ENCODE measurements around the gene C17orf58.
A peak's percentile ranks its signal among the peaks of the same experiment; 100 is the strongest.

C17orf58 gene

DNA sequence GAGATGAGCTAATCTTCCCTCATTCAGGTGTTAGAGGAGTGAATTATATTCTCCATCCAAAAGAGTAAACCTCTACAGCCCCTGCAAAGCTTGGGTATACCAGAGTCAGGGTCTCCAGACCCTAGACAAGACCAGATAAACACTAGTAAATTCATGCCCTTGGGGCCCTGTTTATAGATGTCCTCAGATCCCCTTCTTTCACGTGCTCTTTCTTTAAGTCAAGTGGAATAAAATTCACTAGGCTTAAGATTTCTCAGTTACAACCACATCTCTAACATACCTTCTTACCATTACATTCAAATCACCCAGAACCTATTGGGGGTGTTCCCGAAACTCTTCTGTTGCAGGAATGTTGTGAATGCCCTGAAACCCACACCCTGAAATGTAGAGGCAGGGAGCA, 2.2 kb upstream of the C17orf58 start:
- TF ChIP-seq TAF1 (IDR thresholded peaks at IDR 0.05; ENCODE audit: low read depth): no peak
- TF ChIP-seq NFIC (IDR thresholded peaks at IDR 0.05): no peak
- TF ChIP-seq, protein P1, sequence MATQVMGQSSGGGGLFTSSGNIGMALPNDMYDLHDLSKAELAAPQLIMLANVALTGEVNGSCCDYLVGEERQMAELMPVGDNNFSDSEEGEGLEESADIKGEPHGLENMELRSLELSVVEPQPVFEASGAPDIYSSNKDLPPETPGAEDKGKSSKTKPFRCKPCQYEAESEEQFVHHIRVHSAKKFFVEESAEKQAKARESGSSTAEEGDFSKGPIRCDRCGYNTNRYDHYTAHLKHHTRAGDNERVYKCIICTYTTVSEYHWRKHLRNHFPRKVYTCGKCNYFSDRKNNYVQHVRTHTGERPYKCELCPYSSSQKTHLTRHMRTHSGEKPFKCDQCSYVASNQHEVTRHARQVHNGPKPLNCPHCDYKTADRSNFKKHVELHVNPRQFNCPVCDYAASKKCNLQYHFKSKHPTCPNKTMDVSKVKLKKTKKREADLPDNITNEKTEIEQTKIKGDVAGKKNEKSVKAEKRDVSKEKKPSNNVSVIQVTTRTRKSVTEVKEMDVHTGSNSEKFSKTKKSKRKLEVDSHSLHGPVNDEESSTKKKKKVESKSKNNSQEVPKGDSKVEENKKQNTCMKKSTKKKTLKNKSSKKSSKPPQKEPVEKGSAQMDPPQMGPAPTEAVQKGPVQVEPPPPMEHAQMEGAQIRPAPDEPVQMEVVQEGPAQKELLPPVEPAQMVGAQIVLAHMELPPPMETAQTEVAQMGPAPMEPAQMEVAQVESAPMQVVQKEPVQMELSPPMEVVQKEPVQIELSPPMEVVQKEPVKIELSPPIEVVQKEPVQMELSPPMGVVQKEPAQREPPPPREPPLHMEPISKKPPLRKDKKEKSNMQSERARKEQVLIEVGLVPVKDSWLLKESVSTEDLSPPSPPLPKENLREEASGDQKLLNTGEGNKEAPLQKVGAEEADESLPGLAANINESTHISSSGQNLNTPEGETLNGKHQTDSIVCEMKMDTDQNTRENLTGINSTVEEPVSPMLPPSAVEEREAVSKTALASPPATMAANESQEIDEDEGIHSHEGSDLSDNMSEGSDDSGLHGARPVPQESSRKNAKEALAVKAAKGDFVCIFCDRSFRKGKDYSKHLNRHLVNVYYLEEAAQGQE (IDR thresholded peaks at IDR 0.05; ENCODE audit: low read depth): no peak
- TF ChIP-seq, protein P2, sequence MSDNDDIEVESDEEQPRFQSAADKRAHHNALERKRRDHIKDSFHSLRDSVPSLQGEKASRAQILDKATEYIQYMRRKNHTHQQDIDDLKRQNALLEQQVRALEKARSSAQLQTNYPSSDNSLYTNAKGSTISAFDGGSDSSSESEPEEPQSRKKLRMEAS (IDR thresholded peaks at IDR 0.05): no peak
- no peak for TF ChIP-seq EGR1 (IDR thresholded peaks at IDR 0.05)
- TF ChIP-seq TCF12 (IDR thresholded peaks at IDR 0.05; ENCODE audit: low read depth): no peak
- TF ChIP-seq, protein P3, sequence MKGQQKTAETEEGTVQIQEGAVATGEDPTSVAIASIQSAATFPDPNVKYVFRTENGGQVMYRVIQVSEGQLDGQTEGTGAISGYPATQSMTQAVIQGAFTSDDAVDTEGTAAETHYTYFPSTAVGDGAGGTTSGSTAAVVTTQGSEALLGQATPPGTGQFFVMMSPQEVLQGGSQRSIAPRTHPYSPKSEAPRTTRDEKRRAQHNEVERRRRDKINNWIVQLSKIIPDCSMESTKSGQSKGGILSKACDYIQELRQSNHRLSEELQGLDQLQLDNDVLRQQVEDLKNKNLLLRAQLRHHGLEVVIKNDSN (IDR thresholded peaks at IDR 0.05): no peak
- TF ChIP-seq TEAD4 (IDR thresholded peaks at IDR 0.05): no peak
- TF ChIP-seq YY1 (IDR thresholded peaks at IDR 0.05; ENCODE audit: low read depth): no peak
- TF ChIP-seq CEBPB (IDR thresholded peaks at IDR 0.05): no peak
- no peak for TF ChIP-seq ZBTB7A (IDR thresholded peaks at IDR 0.05; ENCODE audit: low read depth)
- TF ChIP-seq EP300 (IDR thresholded peaks at IDR 0.05; ENCODE audit: borderline replicate concordance): no peak
- TF ChIP-seq RAD21 (IDR thresholded peaks at IDR 0.05; ENCODE audit: low read depth): no peak

DNA sequence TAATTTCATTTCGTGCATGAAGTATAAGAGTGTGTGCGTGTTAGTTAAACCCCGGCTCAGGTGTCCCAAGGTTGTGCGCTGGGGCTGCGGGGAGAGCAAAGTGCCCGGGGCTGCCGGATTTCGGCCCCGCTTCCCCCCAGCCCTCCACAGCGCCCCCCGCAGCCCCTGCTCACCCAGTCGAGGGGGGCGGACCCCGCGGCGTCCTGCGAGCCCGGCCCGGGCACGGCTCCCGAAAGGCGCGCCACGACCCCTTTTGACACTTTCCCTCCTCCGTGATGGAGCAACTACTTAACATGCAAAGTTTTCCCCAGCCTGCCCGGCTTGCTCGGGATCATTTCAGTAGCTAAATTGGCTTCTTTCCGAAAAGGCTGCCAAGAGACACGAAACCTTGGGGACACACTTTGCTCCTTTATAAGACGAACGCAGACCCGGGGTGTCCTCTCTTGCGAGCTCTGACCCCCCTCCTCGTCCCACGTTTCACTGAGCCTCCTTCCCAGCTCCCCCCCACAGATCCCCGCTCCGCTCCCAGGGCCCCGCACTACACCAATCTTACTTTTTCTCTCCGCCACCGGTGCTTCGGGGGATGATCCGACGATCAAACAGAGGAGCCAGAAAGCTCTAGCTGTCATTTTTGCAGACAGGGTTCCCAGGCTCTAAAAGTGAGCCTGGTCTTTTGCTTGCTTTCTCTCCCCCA, 552 bp downstream of the C17orf58 start:
- TF ChIP-seq CREB1 (IDR thresholded peaks at IDR 0.05; ENCODE audit: low read depth): no peak
- TF ChIP-seq, protein P1 (IDR thresholded peaks at IDR 0.05; ENCODE audit: low read depth): no peak
- no peak for TF ChIP-seq ZBTB7A (IDR thresholded peaks at IDR 0.05; ENCODE audit: low read depth)
- TF ChIP-seq RAD21 (IDR thresholded peaks at IDR 0.05; ENCODE audit: low read depth): no peak
- TF ChIP-seq, protein P2 (IDR thresholded peaks at IDR 0.05): no peak
- TF ChIP-seq YY1 (IDR thresholded peaks at IDR 0.05; ENCODE audit: low read depth): no peak
- no peak for TF ChIP-seq TEAD4 (IDR thresholded peaks at IDR 0.05)
- no peak for TF ChIP-seq TAF1 (IDR thresholded peaks at IDR 0.05; ENCODE audit: low read depth)
- TF ChIP-seq TCF12 (IDR thresholded peaks at IDR 0.05; ENCODE audit: low read depth): no peak
- TF ChIP-seq EGR1 (IDR thresholded peaks at IDR 0.05): no peak

DNA sequence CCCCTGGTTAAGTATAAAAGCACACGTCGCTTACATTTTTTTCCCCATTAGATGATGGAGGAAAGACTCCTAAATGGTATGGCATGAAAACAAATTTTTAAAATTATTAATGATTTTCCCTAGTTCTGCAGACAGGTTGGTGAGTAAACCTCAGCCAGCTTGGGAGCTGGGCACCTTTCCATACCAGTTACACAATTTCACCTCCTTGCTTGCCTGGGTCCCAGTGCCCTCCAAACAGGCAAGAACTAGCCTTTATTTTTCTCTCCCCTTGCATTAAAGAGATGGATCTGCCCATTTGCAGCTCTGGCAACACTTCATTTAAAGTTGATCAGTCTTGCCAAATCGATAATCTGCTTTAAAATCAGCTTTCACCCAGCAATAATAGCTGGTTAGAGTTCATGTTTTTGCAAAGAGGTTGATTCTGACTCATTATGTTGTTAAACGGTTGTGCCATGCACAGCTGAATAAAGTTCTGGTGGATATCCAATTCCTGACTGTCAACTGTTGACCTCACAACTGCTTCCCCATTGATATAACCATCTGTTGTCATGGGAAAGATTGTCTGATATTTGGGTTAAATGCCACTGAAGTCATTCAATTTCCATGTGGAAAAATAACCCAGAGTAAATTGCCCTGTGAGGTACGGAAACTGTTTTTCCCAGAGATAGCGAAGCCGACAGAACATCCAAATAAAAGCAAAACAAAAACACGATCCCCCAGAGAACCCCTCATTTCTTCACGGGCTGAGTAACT, 1.3 kb downstream of the C17orf58 start:
- peak; percentile 55 for TF ChIP-seq CEBPB (IDR thresholded peaks at IDR 0.05)
- no peak for TF ChIP-seq FOXM1 (IDR thresholded peaks at IDR 0.05; ENCODE audit: borderline replicate concordance, low read depth)

DNA sequence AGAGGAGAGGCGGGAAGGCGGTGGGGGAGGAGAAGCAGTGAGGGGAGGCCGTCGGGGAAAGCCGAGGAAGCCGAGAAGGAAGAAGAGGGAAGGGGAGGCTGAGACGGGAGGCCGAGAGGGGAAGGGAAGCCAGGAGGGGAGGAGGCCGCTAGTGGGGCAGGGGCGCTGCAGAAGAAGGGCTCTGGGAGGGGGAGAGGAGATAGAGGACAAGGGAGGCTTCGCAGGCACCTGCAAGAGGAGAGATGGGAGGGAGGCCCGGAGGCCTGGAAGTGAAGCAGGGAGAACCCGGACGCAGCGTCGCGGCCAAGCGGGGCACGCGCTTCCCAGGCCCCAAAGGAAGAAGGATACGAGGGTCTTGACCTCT, 2.3 kb downstream of the C17orf58 start:
- TF ChIP-seq, protein P2 (IDR thresholded peaks at IDR 0.05): peak; percentile 40
- TF ChIP-seq ZBTB7A (IDR thresholded peaks at IDR 0.05; ENCODE audit: low read depth) (no peak), TEAD4 (IDR thresholded peaks at IDR 0.05) (no peak)

DNA sequence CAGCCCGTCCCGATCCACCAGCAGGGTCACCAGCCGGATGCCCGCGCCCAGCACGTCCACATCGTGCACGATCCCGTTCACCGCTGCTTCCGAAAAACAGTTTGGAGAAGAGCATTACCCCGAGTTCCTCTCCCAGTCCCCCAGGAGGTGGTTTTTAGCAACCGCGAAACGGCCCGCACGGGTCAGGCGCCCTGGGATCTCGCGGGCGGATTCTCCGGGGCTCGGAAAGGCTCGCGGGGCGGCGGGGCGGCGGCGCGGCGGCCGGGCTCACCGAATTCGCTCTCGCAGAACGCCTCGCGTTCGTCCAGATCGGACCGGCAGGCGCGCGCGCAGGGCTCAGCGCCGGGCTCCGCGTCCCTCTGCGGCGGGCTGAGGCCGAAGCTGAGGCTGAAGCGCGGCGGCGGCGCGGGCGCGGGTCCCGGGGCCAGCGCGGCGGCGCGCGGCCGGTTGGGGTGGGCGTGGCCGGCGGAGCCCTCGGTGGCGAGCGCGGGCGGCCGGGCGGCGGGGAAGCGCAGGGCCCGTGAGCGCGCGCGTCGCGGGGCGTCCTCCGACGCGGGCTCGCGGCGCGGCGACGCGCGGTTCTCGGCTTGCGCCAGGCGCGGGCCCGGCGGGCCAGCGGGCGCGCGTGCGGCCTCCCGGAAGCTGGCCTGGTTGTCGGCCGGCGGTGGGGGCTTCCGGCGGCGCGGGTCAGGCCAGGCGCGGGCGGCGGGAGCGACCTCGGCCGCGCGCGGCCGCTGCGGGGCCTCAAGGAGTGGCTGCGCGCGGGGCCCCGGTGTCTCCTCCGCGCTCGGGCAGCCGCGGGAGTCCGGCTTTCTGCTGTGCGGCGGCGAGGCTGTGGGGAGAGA, 2.9 kb downstream of the C17orf58 start:
- TF ChIP-seq, protein P3 (IDR thresholded peaks at IDR 0.05): no peak
- TF ChIP-seq NFIC (IDR thresholded peaks at IDR 0.05) (no peak), TEAD4 (IDR thresholded peaks at IDR 0.05) (no peak), CREB1 (IDR thresholded peaks at IDR 0.05; ENCODE audit: low read depth) (no peak), RAD21 (IDR thresholded peaks at IDR 0.05; ENCODE audit: low read depth) (no peak), TAF1 (IDR thresholded peaks at IDR 0.05; ENCODE audit: low read depth) (0 out of 2 replicates have a peak, but pooled peaks have one; percentile 41)
